ENCODE measurements around the gene TTC13. TPM values are rescaled to one million over a fixed set of nuclear protein-coding genes. Genes with fewer than 3 reads are reported as not detected.
"Not testable (repeated sequence)": the region's sequence is repeated elsewhere in the genome, so short reads cannot be mapped to it uniquely, and the experiment has no call there.

The TTC13 gene
- total RNA-seq, 1 donor from 2014 or later: 23.0 TPM

DNA sequence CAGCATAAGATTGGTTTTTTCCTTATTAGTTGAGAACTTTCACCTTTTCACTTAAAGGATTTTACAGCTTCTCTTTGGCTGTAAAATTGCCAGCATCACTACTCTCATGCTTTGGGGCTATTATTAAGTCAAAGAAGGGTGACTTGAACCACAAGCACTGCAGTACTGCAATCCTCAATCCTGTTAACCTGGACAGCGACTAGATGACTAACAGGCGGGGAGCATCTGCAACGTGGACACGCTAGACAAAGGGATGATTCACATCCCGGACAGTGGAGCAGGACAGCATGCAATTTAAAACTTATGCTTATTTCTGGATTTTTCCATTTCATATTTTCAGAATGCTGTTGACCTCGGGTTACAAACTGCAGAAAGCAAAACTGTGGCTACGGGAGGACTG, 8.3 kb upstream of the TTC13 start:
- Mint-ChIP-seq H3K4me1 (no peaks in the 10 kb centered on the region), H3K36me3 (peaks cover 11% of the 10 kb centered on the region), H3K4me3 (no peak overlapping the region), H3K27ac (peak overlapping the region; percentile 19), H3K27me3 (ENCODE audit: insufficient read depth, low read depth) (no peaks in the 10 kb centered on the region), H3K9me3 (no peaks in the 10 kb centered on the region)
- no peak overlapping the region for H3K27ac ChIP-seq
- TF ChIP-seq EZH2 (IDR thresholded peaks at IDR 0.05) (no peak), EZH2phosphoT487 (IDR thresholded peaks at IDR 0.05) (no peak), CTCF (IDR thresholded peaks at IDR 0.05) (no peak)
- no peak overlapping the region for H3K9ac ChIP-seq
- no peaks in the 10 kb centered on the region for H3K79me2 ChIP-seq (ENCODE audit: low read depth)
- peaks cover 5% of the 10 kb centered on the region for H4K20me1 ChIP-seq (ENCODE audit: low read depth)
- no peaks in the 10 kb centered on the region for H3K9me3 ChIP-seq (ENCODE audit: low read depth)
- H3K4me3 ChIP-seq: no peak overlapping the region
- H3K4me2 ChIP-seq: no peak overlapping the region
- H2AFZ ChIP-seq (replicated peaks): no peak overlapping the region
- no peaks in the 10 kb centered on the region for H3K27me3 ChIP-seq
- H3K4me1 ChIP-seq: peaks cover 9% of the 10 kb centered on the region
- H3K36me3 ChIP-seq: no peaks in the 10 kb centered on the region
- H3F3A ChIP-seq (ENCODE audit: low read depth): no peaks in the 10 kb centered on the region
- DNase-seq (ENCODE audit: low spot score): no peak

GRCh38 chr1:230985711-230986110, 7.0 kb upstream of the TTC13 start:
- H3K36me3 ChIP-seq: no peaks in the 10 kb centered on the region
- H3K36me3 Mint-ChIP-seq: peaks cover 5% of the 10 kb centered on the region
- no peak overlapping the region for H3K4me2 ChIP-seq
- H3K27me3 Mint-ChIP-seq (ENCODE audit: insufficient read depth, low read depth): no peaks in the 10 kb centered on the region
- no peak overlapping the region for H2AFZ ChIP-seq (replicated peaks)
- DNase-seq (ENCODE audit: low spot score): no peak
- no peak overlapping the region for H3K9ac ChIP-seq
- no peaks in the 10 kb centered on the region for H3K27me3 ChIP-seq
- no peaks in the 10 kb centered on the region for H3K9me3 ChIP-seq (ENCODE audit: low read depth)
- H3K4me1 Mint-ChIP-seq: no peaks in the 10 kb centered on the region
- no peak overlapping the region for H3K27ac Mint-ChIP-seq
- no peaks in the 10 kb centered on the region for H3K9me3 Mint-ChIP-seq
- no peaks in the 10 kb centered on the region for H3K79me2 ChIP-seq (ENCODE audit: low read depth)
- TF ChIP-seq EZH2phosphoT487 (IDR thresholded peaks at IDR 0.05): no peak
- no peak for TF ChIP-seq CTCF (IDR thresholded peaks at IDR 0.05)
- no peak for TF ChIP-seq EZH2 (IDR thresholded peaks at IDR 0.05)
- H3K4me3 Mint-ChIP-seq: no peak overlapping the region
- H3F3A ChIP-seq (ENCODE audit: low read depth): no peaks in the 10 kb centered on the region
- peaks cover 5% of the 10 kb centered on the region for H4K20me1 ChIP-seq (ENCODE audit: low read depth)
- peaks cover 9% of the 10 kb centered on the region for H3K4me1 ChIP-seq
- H3K27ac ChIP-seq: no peak overlapping the region
- H3K4me3 ChIP-seq: no peak overlapping the region

DNA sequence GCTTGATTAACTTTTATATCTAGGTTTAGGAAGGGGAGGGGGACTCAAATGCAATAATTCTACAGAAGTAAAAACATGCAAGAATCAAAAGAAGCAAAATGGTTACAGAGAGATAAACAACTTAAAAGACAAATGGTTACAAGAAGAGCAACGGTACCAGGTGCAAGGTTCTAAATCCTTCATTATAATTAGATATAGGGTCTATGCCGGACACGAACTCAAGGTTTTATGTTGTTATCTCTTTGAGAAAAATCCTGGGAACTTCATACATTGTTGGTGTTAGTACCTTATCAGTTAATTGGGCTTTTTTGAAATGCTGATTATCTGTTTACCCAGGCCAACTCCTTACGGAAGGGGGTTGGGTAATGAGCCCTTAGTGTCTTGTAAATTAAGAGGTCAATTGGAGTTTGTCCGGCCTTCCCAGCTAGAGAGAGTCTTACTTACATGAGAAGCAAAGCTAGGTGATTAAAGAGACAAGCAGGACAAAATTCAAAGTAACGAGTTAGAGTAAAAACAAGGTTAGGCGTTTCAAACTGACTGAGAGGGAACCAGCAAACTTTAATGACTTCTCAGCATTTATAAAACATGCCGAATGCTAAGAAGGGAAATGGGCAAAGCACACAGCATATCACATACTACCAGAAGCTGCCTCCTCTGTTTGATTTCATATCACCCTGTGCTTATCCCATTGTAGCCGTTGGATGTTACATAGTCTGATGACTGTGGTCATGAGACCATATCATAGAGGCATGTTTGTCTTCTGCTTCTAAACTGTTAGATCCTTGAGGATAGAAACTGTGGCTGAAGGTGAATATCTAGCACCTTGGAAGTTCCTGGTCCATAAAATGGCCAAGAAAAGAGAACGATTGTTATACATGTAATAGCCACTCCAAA, 6.2 kb upstream of the TTC13 start:
- not testable (repeated sequence) for H3K9ac ChIP-seq; H3K27ac ChIP-seq; H3F3A ChIP-seq (ENCODE audit: low read depth); H3K36me3 Mint-ChIP-seq; H3K9me3 Mint-ChIP-seq; H3K27me3 Mint-ChIP-seq (ENCODE audit: insufficient read depth, low read depth); H3K79me2 ChIP-seq (ENCODE audit: low read depth); H3K4me3 ChIP-seq; H3K27ac Mint-ChIP-seq; H3K4me1 Mint-ChIP-seq; H3K36me3 ChIP-seq; H4K20me1 ChIP-seq (ENCODE audit: low read depth); H3K27me3 ChIP-seq; H2AFZ ChIP-seq (replicated peaks); H3K9me3 ChIP-seq (ENCODE audit: low read depth); H3K4me3 Mint-ChIP-seq
- DNase-seq (ENCODE audit: low spot score): peak; percentile 22
- H3K4me1 ChIP-seq: peaks cover 12% of the 10 kb centered on the region
- H3K4me2 ChIP-seq: peak overlapping the region; percentile 57

DNA sequence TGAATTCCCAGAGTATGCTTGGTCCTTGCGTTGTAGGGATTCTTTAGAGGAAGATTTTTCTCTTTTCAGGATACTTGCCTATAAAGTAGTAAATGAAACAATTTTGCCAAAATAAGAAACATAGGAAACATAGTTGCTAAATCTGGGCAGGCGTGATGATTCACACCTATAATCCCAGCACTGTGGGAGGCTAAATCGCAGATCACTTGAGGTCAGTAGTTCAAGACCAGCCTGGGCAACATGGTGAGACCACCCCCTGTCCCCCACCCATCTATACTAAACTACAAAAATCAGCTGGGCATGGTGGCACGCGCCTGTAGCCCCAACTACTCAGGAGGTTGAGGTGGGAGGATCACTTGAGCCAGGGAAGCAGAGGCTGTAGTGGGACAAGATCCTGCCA, 5.2 kb upstream of the TTC13 start:
- Histone ChIP-seq H3K9ac (no peak overlapping the region), H3K79me2 (ENCODE audit: low read depth) (peaks cover 14% of the 10 kb centered on the region), H3K36me3 (no peaks in the 10 kb centered on the region), H3K4me2 (no peak overlapping the region), H3K27me3 (no peaks in the 10 kb centered on the region), H3K4me1 (peaks cover 16% of the 10 kb centered on the region), H3K27ac (no peak overlapping the region), H3K9me3 (ENCODE audit: low read depth) (no peaks in the 10 kb centered on the region), H3F3A (ENCODE audit: low read depth) (peaks cover 3% of the 10 kb centered on the region), H3K4me3 (no peak overlapping the region), H2AFZ (replicated peaks) (no peak overlapping the region), H4K20me1 (ENCODE audit: low read depth) (peaks cover 5% of the 10 kb centered on the region)
- Mint-ChIP-seq H3K27ac (no peak overlapping the region), H3K4me1 (peaks cover 10% of the 10 kb centered on the region), H3K4me3 (no peak overlapping the region), H3K27me3 (ENCODE audit: insufficient read depth, low read depth) (peaks cover 1% of the 10 kb centered on the region), H3K9me3 (no peaks in the 10 kb centered on the region), H3K36me3 (peaks cover 5% of the 10 kb centered on the region)
- no peak for TF ChIP-seq EZH2phosphoT487 (IDR thresholded peaks at IDR 0.05)
- no peak for TF ChIP-seq EZH2 (IDR thresholded peaks at IDR 0.05)
- TF ChIP-seq CTCF (IDR thresholded peaks at IDR 0.05): no peak
- no peak for DNase-seq (ENCODE audit: low spot score)
